Right lobe of liver (tissue), 6 donors: Measurements from ENCODE around the gene TFF2. TPM values are rescaled to one million over a fixed set of nuclear protein-coding genes. Genes with fewer than 3 reads are reported as not detected.

Experiments
- ATAC-seq, 4 donors: fragments of 200-7000 bp; cut with Tn5 transposase; one replicate each; pipeline ENCODE4 v1.9.1; 2020; ENCODE audit warnings: mild to moderate bottlenecking in 4 of 4, moderate library complexity in 4 of 4
- DNase-seq, 3 donors: peaks; one replicate each; pipeline ENCODE4 v3.0.0-alpha.2; 2020
- H3K27ac ChIP-seq, 3 donors: fragments of 200-600 bp; one replicate each; pipeline ENCODE4 v1.8.0; 2022
- H3K27me3 ChIP-seq, 2 donors: fragments of 200-600 bp; one replicate each; pipeline ENCODE4 v1.8.0; 2022
- H3K36me3 ChIP-seq, 4 donors: fragments of 200-600 bp; sonication (generic) in 1 of 4; one replicate each; pipeline versions ENCODE4 v1.5.1 to v1.8.0; 2017 to 2022; ENCODE audit warnings: control low read depth in 1 of 4
- H3K4me1 ChIP-seq, 4 donors: fragments of 200-600 bp; sonication (generic) in 1 of 4; one replicate each; pipeline versions ENCODE4 v1.5.1 to v1.8.0; 2017 to 2022; ENCODE audit warnings: control low read depth in 1 of 4
- H3K4me3 ChIP-seq, 3 donors: fragments of 200-600 bp; one replicate each; pipeline ENCODE4 v1.8.0; 2022
- H3K9me3 ChIP-seq, 4 donors: fragments of 200-600 bp; sonication (generic) in 1 of 4; one replicate each; pipeline versions ENCODE4 v1.5.1 to v1.8.0; 2017 to 2022; ENCODE audit warnings: control low read depth in 1 of 4
- POLR2A ChIP-seq: fragments of 450-650 bp; IDR thresholded peaks from one replicate; pipeline ENCODE4 v1.6.1; 2017; ENCODE audit warnings: antibody characterized with exemption, mild to moderate bottlenecking
- WGBS: methylation state at CpG from one replicate; pipeline ENCODE4 v1.1.6; 2018; ENCODE audit warnings: low coverage, low lambda C conversion rate; ENCODE audit not compliant: insufficient coverage; ENCODE audit errors: missing lambda C conversion rate; 5-methylcytosine and 5-hydroxymethylcytosine counted together
- intact Hi-C, 2 donors: fragments of 100-400 bp; cut with DNase I; formaldehyde crosslinking; loops; one replicate each; pipeline versions ENCODE4 v1.11.2 to v1.14.1; 2022
- total RNA-seq, 6 experiments: library from RNA; depleted of rRNA in 2 of 6; stranded (reverse); fragments of >200 nt in 2 of 6; fragmentation: NEBNext Ultra II Directional in 3 of 6; extraction: Animal tissue kit (Norgen Biotek cat#: 25700) in 3 of 6; gene quantifications; one replicate each; pipeline versions ENCODE4 v1.1.0 to v1.2.4, GENCODE V29; 2016 to 2023
- TF ChIP-seq, protein P1 (sequence below), 4 donors: fragments of 200-600 bp in 3 of 4; fragments of 450-650 bp in 1 of 4; IDR thresholded peaks; one replicate each; pipeline versions ENCODE4 v1.5.1 to v1.8.0; 2016 to 2022; ENCODE audit warnings: antibody characterized with exemption in 4 of 4, mild to moderate bottlenecking in 2 of 4
- donor health status: DM: no; HTN: yes; CAD: no.
- donor health status: DM: no; HTN: no; CAD: no.
- donor health status: DM: no; HTN: no; CAD: no.
- donor health status: DM: no; HTN: yes; CAD: no.
- donor health status: DM: no; HTN: yes; CAD: no.

The TFF2 gene
- total RNA-seq, 6 experiments from 2014 or later: 0.29 to 0.61 (median 0.49) TPM; not detected in 2

DNA sequence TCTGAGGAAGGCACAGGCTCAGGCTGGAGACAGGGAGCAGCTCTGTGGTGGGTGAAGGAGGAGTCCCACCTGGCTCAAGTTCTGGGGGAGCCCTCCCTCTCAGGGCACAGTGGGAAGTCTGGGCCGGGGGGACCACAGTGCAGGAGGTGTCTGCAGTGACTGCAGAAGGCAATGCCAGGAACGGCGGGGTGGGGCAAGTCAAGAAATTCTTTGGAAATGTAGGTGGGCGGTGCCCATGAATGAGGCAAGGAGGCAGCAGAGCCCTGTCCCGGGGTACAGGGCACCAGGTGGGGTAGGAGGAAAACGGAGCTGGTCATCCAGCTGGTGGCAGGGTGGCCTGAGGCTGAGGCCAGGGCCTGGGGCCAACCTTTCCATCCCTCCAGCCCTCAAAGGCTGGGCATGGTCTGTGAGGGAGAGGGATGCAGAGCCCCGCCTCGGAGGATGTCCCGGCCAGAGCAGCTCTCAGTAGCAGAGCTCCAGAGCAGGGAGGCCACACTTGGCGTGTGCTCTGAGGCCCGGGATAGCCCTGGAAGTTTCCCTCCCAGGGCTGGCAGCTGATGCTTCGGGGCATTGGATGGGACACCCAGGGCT, 40.3 kb downstream of the TFF2 start:
- DNase-seq (no peak), ATAC-seq (no peak)
- Histone ChIP-seq H3K36me3 (no peaks in the 10 kb centered on the region), H3K9me3 (no peaks in the 10 kb centered on the region), H3K27me3 (peaks cover 0 to 9% of the 10 kb centered on the region in 2 donors), H3K27ac (no peak overlapping the region), H3K4me3 (no peak overlapping the region), H3K4me1 (no peaks in the 10 kb centered on the region)
- 80% methylated on average over 1 of the region's 12 CpGs for WGBS
- intact Hi-C loops: no loop called here
- no peak for TF ChIP-seq POLR2A
- TF ChIP-seq, protein P1, sequence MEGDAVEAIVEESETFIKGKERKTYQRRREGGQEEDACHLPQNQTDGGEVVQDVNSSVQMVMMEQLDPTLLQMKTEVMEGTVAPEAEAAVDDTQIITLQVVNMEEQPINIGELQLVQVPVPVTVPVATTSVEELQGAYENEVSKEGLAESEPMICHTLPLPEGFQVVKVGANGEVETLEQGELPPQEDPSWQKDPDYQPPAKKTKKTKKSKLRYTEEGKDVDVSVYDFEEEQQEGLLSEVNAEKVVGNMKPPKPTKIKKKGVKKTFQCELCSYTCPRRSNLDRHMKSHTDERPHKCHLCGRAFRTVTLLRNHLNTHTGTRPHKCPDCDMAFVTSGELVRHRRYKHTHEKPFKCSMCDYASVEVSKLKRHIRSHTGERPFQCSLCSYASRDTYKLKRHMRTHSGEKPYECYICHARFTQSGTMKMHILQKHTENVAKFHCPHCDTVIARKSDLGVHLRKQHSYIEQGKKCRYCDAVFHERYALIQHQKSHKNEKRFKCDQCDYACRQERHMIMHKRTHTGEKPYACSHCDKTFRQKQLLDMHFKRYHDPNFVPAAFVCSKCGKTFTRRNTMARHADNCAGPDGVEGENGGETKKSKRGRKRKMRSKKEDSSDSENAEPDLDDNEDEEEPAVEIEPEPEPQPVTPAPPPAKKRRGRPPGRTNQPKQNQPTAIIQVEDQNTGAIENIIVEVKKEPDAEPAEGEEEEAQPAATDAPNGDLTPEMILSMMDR (IDR thresholded peaks at IDR 0.05): no peak

DNA sequence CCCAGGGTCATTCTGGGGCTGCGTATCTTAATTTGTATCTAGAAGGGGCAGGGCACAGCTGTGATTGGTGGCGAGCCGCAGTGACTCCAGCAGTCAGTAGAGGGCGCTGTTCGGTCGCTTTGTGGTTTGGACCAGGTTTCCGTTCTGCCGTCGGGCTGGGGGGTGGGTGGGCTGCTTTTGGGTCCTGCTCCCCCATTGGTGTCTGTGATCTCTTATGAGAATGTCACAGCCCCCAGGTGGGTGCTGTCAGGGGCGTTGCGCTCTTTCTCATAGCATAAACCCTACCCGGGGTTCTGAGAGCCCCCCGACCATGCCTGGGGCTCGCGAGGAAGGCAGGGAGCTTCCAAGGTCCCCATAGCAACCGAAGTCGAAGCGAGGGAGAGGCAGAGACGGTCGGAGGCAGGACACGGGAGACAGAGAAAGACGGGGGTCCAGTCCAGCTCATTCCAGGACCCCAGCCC, 41.0 kb downstream of the TFF2 start:
- no peak overlapping the region for H3K4me3 ChIP-seq
- WGBS: 44% methylated on average over 3 of the region's 22 CpGs
- H3K27ac ChIP-seq: no peak overlapping the region
- no peaks in the 10 kb centered on the region for H3K4me1 ChIP-seq
- no peaks in the 10 kb centered on the region for H3K36me3 ChIP-seq
- peak; percentile 42 to 76 (median 61) for ATAC-seq
- intact Hi-C loops: no loop called here
- H3K27me3 ChIP-seq: peaks cover 0 to 9% of the 10 kb centered on the region in 2 donors
- TF ChIP-seq, protein P1 (IDR thresholded peaks at IDR 0.05): peak; percentile 48 to 69 (median 62)
- no peak for TF ChIP-seq POLR2A
- peak in 1 of 3 donors; percentile 60 for DNase-seq
- no peaks in the 10 kb centered on the region for H3K9me3 ChIP-seq

DNA sequence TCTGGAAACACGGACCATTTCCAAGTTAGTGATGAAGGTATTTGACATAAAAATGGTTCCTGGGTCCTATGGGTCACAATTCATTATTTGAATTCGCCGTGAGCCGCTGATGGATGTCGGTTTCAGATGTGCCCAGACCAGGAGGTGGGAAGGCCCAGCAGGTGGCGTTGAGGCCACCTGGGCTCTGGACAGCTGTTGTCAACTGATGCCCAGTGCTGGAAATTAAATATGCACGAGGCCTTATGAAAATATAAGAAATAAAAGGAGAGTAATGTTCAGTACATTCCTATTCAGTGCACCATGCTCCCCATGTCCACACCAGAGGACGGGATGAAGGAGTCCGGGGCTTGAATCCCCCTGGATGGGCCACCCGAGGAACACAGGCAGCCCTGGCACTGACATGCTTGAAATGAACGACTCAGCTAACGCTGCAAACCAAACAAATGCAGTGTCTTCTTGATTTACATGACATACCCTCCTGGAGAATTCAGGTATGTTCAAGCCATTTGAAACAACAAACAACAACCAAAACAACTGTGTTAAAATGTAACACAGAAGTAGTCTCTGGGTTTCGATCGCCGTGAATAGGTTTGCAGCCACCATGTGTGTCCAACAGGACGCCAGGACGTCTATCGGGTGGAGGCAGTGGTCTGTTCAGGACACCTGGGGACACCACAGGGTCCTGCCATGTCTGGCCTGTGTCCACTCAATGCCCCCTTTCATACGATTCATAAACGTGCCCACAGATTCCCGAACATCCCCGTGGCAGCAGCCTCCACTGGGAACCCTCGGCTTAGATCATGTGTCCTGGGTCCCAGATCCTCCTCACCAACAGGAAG, 41.7 kb downstream of the TFF2 start:
- no peak overlapping the region for H3K27ac ChIP-seq
- WGBS: 45% methylated on average over 14 of the region's 23 CpGs
- TF ChIP-seq POLR2A: no peak
- TF ChIP-seq, protein P1 (IDR thresholded peaks at IDR 0.05): peak in 1 of 4 donors; percentile 8
- intact Hi-C loops: no loop called here
- ATAC-seq: no peak
- peaks cover 0 to 9% of the 10 kb centered on the region in 2 donors for H3K27me3 ChIP-seq
- H3K4me1 ChIP-seq: no peaks in the 10 kb centered on the region
- no peaks in the 10 kb centered on the region for H3K36me3 ChIP-seq
- no peak overlapping the region for H3K4me3 ChIP-seq
- no peaks in the 10 kb centered on the region for H3K9me3 ChIP-seq
- no peak for DNase-seq

DNA sequence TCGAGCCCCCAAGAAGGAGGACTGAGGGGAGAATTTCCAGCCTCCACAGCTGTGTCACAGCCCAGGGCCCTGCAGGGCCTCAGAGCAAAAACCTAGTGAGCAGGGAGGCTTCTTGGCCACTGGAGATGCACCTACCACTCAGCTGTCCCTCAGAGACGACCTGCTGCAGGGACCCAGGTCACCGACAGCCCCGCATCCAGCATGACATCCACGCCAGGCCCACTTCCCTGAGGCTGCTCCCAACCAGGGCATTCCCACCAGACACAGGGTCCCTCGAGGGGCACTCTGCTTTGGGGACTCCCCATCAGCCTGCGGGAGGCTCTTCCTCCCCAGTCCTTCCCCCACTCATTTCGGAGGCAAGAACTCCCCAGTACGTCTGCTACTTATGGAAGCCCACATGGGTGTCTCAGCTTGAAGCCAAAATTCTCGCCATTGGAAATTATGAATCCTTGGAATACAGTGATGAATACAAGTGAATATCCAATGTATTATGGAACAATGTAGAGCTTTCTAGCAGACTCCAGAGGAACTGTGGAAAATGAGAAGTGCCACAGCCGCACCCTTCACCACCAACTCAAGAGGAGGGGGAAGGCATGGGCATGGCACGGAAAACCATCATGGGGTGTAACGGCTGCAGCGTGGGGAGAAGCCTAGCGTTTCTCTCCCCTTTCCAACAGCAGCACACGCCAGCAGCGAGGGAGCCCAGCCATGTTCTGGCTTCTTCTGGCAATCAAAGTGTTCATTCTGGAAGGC, 42.5 kb downstream of the TFF2 start:
- Histone ChIP-seq H3K4me3 (no peak overlapping the region), H3K36me3 (no peaks in the 10 kb centered on the region), H3K4me1 (no peaks in the 10 kb centered on the region), H3K27ac (no peak overlapping the region), H3K9me3 (no peaks in the 10 kb centered on the region), H3K27me3 (peaks cover 0 to 9% of the 10 kb centered on the region in 2 donors)
- intact Hi-C loops: no loop called here
- ATAC-seq (no peak), DNase-seq (no peak)
- 45% methylated on average over 9 of the region's 17 CpGs for WGBS
- TF ChIP-seq POLR2A: no peak
- TF ChIP-seq, protein P1 (IDR thresholded peaks at IDR 0.05): no peak
